Measurements from ENCODE around the gene LMO1. TPM values are rescaled to one million over a fixed set of nuclear protein-coding genes. Genes with fewer than 3 reads are reported as not detected.

LMO1 gene
- total RNA-seq, 2 donors from 2014 or later = not detected

- no peak for DNase-seq (ENCODE audit: low spot score)
- no peaks in the 10 kb centered on the region for H3K36me3 ChIP-seq
- no peak for TF ChIP-seq CTCF (IDR thresholded peaks at IDR 0.05)
- no peaks in the 10 kb centered on the region for H3K27me3 ChIP-seq
- no peaks in the 10 kb centered on the region for H3K9me3 ChIP-seq
- H3K27ac ChIP-seq = no peak overlapping the region
- H3K4me1 ChIP-seq = peaks cover 0 to 16% of the 10 kb centered on the region in 2 donors
- H3K4me3 ChIP-seq = no peak overlapping the region
These were observed 60.9 kb downstream of the LMO1 start for GRCh38 chr11:8202516-8203413.

- H3K36me3 ChIP-seq = no peaks in the 10 kb centered on the region
- H3K4me3 ChIP-seq = no peak overlapping the region
- no peaks in the 10 kb centered on the region for H3K27me3 ChIP-seq
- no peak overlapping the region for H3K27ac ChIP-seq
- no peaks in the 10 kb centered on the region for H3K9me3 ChIP-seq
- H3K4me1 ChIP-seq = peaks cover 0 to 9% of the 10 kb centered on the region in 2 donors
- DNase-seq (ENCODE audit: low spot score) = no peak
- TF ChIP-seq CTCF (IDR thresholded peaks at IDR 0.05) = no peak
These were observed 61.9 kb downstream of the LMO1 start for GRCh38 chr11:8201644-8202365.

- no peak overlapping the region for H3K4me3 ChIP-seq
- no peak for DNase-seq (ENCODE audit: low spot score)
- no peak overlapping the region for H3K27ac ChIP-seq
- H3K4me1 ChIP-seq = no peaks in the 10 kb centered on the region
- TF ChIP-seq CTCF (IDR thresholded peaks at IDR 0.05) = no peak
- H3K9me3 ChIP-seq = no peaks in the 10 kb centered on the region
- H3K27me3 ChIP-seq = no peaks in the 10 kb centered on the region
- no peaks in the 10 kb centered on the region for H3K36me3 ChIP-seq
These were observed 64.0 kb downstream of the LMO1 start for GRCh38 chr11:8199676-8200075.

- no peaks in the 10 kb centered on the region for H3K27me3 ChIP-seq
- TF ChIP-seq CTCF (IDR thresholded peaks at IDR 0.05) = no peak
- no peaks in the 10 kb centered on the region for H3K4me1 ChIP-seq
- H3K9me3 ChIP-seq = no peaks in the 10 kb centered on the region
- no peak overlapping the region for H3K4me3 ChIP-seq
- DNase-seq (ENCODE audit: low spot score) = no peak
- no peaks in the 10 kb centered on the region for H3K36me3 ChIP-seq
- no peak overlapping the region for H3K27ac ChIP-seq
These were observed 66.9 kb downstream of the LMO1 start for GRCh38 chr11:8196749-8197148.

- Histone ChIP-seq H3K9me3 (no peaks in the 10 kb centered on the region), H3K4me3 (no peak overlapping the region), H3K36me3 (no peaks in the 10 kb centered on the region), H3K4me1 (no peaks in the 10 kb centered on the region), H3K27ac (no peak overlapping the region), H3K27me3 (no peaks in the 10 kb centered on the region)
- TF ChIP-seq CTCF (IDR thresholded peaks at IDR 0.05) = no peak
- no peak for DNase-seq (ENCODE audit: low spot score)
These were observed 68.7 kb downstream of the LMO1 start for GRCh38 chr11:8194956-8195355.
